Right lobe of liver (tissue), 4 donors: ENCODE measurements around the gene TM4SF18.

Experiments used
- POLR2A ChIP-seq: fragments of 450-650 bp; IDR thresholded peaks from one replicate; pipeline ENCODE4 v1.6.1; 2017; ENCODE audit warnings: antibody characterized with exemption, mild to moderate bottlenecking
- TF ChIP-seq, protein P1 (sequence below), 4 donors: fragments of 200-600 bp in 3 of 4; fragments of 450-650 bp in 1 of 4; IDR thresholded peaks; one replicate each; pipeline versions ENCODE4 v1.5.1 to v1.8.0; 2016 to 2022; ENCODE audit warnings: antibody characterized with exemption in 4 of 4, mild to moderate bottlenecking in 2 of 4
- donor health status: DM: no; HTN: no; CAD: no.
- donor health status: DM: no; HTN: no; CAD: no.
- donor health status: DM: no; HTN: yes; CAD: no.

DNA sequence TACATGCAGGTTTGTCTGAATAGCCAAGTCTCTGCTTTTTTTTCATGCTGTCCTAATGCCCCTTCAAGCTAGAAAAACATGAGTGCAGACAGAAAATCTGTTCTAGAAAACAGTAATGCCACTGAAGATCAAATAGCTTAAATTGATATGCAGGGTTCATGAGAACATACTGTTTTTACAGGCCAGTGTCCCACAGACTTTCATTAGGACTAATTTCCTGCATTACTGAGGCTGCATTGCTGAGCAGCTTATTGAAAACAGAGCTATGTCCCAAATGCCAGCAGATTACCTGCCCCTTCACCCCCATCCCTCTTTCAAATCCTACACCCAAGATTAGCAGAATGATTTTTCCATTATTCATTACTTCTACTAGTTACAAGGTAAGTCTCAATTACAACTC, 665 bp downstream of the TM4SF18 start:
- TF ChIP-seq, protein P1, sequence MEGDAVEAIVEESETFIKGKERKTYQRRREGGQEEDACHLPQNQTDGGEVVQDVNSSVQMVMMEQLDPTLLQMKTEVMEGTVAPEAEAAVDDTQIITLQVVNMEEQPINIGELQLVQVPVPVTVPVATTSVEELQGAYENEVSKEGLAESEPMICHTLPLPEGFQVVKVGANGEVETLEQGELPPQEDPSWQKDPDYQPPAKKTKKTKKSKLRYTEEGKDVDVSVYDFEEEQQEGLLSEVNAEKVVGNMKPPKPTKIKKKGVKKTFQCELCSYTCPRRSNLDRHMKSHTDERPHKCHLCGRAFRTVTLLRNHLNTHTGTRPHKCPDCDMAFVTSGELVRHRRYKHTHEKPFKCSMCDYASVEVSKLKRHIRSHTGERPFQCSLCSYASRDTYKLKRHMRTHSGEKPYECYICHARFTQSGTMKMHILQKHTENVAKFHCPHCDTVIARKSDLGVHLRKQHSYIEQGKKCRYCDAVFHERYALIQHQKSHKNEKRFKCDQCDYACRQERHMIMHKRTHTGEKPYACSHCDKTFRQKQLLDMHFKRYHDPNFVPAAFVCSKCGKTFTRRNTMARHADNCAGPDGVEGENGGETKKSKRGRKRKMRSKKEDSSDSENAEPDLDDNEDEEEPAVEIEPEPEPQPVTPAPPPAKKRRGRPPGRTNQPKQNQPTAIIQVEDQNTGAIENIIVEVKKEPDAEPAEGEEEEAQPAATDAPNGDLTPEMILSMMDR (IDR thresholded peaks at IDR 0.05) = no peak
- TF ChIP-seq POLR2A = no peak
